HepG2 (cell line): ENCODE data around the gene MRPL58. TPM values are rescaled to one million over a fixed set of nuclear protein-coding genes. Genes with fewer than 3 reads are reported as not detected.

Source experiments
- CBFB ChIP-seq: sonication (generic); formaldehyde crosslinking; IDR thresholded peaks from 2 replicates; pipeline ENCODE4 v1.4.0; 2020; ENCODE audit warnings: missing genetic modification reagents
- HOXD1 ChIP-seq: sonication (generic); formaldehyde crosslinking; IDR thresholded peaks from 2 replicates; pipeline ENCODE4 v1.5.0; 2020; ENCODE audit warnings: missing genetic modification reagents
- KIAA2018 ChIP-seq: sonication (generic); formaldehyde crosslinking; IDR thresholded peaks from 2 replicates; pipeline ENCODE4 v1.5.0; 2020; ENCODE audit warnings: mild to moderate bottlenecking, missing genetic modification reagents, borderline replicate concordance
- RAD21 ChIP-seq: fragments of 450-650 bp; formaldehyde crosslinking; IDR thresholded peaks from 2 replicates; pipeline ENCODE4 v1.5.0; 2020; ENCODE audit warnings: mild to moderate bottlenecking
- RXRA ChIP-seq: sonication (generic); formaldehyde crosslinking; IDR thresholded peaks from 2 replicates; pipeline ENCODE4 v1.5.1; 2020; ENCODE audit warnings: missing genetic modification reagents
- SP5 ChIP-seq: IDR thresholded peaks from 2 replicates; pipeline ENCODE4 v1.6.1; 2016; ENCODE audit warnings: low read depth, borderline replicate concordance
- YY1 ChIP-seq: IDR thresholded peaks from 2 replicates; pipeline ENCODE4 v1.6.1; 2011; ENCODE audit warnings: low read length, low read depth, moderate library complexity, mild to moderate bottlenecking; ENCODE audit not compliant: insufficient read depth, insufficient replicate concordance
- ZBTB8A ChIP-seq: sonication (generic); formaldehyde crosslinking; IDR thresholded peaks from 2 replicates; pipeline ENCODE4 v1.4.0; 2020; ENCODE audit warnings: mild to moderate bottlenecking, low read depth, missing genetic modification reagents, borderline replicate concordance
- ZNF552 ChIP-seq: sonication (generic); formaldehyde crosslinking; IDR thresholded peaks from 2 replicates; pipeline ENCODE4 v1.9.0; 2022; ENCODE audit warnings: missing genetic modification reagents, mild to moderate bottlenecking, borderline replicate concordance
- ZNF773 ChIP-seq: sonication (generic); formaldehyde crosslinking; IDR thresholded peaks from 2 replicates; pipeline ENCODE4 v1.4.0; 2020; ENCODE audit warnings: missing genetic modification reagents, borderline replicate concordance
- ZNF792 ChIP-seq: IDR thresholded peaks from 2 replicates; pipeline ENCODE4 v1.6.1; 2016
- polyA plus RNA-seq, 8 experiments: library from polyadenylated mRNA; depleted of rRNA in 3 of 8; stranded (reverse) in 7 of 8; unstranded in 1 of 8; fragments of >200 nt; fragmentation: Illumina TruSeq in 4 of 8; extraction: Trizol in 4 of 8; gene quantifications; 2 replicates each; pipeline versions ENCODE4 v1.2.1 to v1.2.3, GENCODE V29; 2011 to 2016; ENCODE audit warnings: low read depth in 4 of 8, missing spikeins in 1 of 8, mixed read lengths in 1 of 8; ENCODE audit not compliant: insufficient read depth in 1 of 8
- total RNA-seq, 5 experiments: library from RNA; depleted of rRNA; stranded (reverse); fragments of >200 nt; fragmentation: Illumina TruSeq; extraction: Trizol; gene quantifications; 2 replicates each; pipeline ENCODE4 v1.2.3, GENCODE V29; 2016; ENCODE audit warnings: low read depth in 1 of 5
- TF ChIP-seq, protein P1 (sequence below): sonication (generic); formaldehyde crosslinking; IDR thresholded peaks from 2 replicates; pipeline ENCODE4 v1.5.0; 2020; ENCODE audit warnings: mild to moderate bottlenecking, missing genetic modification reagents, borderline replicate concordance
- TF ChIP-seq, protein P2 (sequence below): sonication (generic); formaldehyde crosslinking; IDR thresholded peaks from 2 replicates; pipeline ENCODE4 v1.9.0; 2021; ENCODE audit warnings: missing genetic modification reagents, borderline replicate concordance

The MRPL58 gene
- total and polyA plus RNA-seq, 2 of the 13 experiments (the other 11 are each of a cell fraction or from before 2014, with no cell fraction given): 44.9 to 68.9 TPM

DNA sequence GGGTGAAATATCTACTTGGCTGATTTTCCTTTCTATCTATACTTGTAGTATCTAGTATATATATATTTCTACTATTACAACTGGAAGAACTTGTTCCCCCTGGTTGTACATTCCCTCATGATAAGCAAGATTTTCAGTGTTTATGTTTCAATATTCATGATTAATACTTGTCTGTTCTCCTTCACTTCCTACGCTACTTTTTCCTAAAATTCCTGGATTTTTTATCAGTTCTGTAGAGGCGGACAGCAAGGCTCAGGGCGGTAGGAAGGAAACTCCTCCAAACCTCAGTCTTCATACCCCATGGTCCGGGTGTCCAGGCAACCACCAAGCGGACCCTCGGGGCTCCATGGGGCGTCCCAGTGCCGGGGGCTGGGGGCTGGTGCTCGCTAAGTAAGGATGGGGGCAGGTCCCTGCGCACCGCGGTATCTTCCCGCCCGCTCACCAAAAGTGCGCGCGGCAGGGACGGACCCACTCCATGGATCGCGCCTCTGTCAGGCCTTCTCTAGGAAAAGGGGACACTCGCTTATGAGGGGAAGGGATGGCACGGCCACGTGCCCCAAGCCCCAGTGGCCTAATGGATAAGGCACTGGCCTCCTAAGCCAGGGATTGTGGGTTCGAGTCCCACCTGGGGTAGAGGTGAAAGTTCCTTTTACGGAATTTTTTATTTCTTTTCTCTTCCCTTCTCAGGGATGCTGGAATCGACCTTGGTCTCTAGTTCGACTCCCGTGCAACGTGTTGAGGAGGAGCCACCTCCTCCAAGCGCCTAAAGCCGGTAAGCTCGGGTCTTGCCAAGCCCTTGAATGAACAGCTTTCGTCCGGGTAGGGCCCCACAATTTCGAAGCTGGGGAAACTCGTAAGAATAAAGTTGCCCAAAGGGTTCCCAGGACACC, 21.1 kb downstream of the MRPL58 start (continued):
- TF ChIP-seq, protein P1, sequence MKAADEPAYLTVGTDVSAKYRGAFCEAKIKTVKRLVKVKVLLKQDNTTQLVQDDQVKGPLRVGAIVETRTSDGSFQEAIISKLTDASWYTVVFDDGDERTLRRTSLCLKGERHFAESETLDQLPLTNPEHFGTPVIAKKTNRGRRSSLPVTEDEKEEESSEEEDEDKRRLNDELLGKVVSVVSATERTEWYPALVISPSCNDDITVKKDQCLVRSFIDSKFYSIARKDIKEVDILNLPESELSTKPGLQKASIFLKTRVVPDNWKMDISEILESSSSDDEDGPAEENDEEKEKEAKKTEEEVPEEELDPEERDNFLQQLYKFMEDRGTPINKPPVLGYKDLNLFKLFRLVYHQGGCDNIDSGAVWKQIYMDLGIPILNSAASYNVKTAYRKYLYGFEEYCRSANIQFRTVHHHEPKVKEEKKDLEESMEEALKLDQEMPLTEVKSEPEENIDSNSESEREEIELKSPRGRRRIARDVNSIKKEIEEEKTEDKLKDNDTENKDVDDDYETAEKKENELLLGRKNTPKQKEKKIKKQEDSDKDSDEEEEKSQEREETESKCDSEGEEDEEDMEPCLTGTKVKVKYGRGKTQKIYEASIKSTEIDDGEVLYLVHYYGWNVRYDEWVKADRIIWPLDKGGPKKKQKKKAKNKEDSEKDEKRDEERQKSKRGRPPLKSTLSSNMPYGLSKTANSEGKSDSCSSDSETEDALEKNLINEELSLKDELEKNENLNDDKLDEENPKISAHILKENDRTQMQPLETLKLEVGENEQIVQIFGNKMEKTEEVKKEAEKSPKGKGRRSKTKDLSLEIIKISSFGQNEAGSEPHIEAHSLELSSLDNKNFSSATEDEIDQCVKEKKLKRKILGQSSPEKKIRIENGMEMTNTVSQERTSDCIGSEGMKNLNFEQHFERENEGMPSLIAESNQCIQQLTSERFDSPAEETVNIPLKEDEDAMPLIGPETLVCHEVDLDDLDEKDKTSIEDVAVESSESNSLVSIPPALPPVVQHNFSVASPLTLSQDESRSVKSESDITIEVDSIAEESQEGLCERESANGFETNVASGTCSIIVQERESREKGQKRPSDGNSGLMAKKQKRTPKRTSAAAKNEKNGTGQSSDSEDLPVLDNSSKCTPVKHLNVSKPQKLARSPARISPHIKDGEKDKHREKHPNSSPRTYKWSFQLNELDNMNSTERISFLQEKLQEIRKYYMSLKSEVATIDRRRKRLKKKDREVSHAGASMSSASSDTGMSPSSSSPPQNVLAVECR (CRISPR knock-in tag): peak; percentile 87
- TF ChIP-seq HOXD1 (no peak), ZNF792 (CRISPR knock-in tag) (peak; percentile 89), YY1 (peak; percentile 69), SP5 (CRISPR knock-in tag) (no peak; the same call in 1 of the 2 replicates), CBFB (CRISPR knock-in tag) (peak; percentile 88; the same call in 1 of the 2 replicates), ZNF552 (CRISPR knock-in tag) (peak; percentile 53), KIAA2018 (CRISPR knock-in tag) (no peak), RAD21 (peak; percentile 41), RXRA (CRISPR knock-in tag) (peak; percentile 81; the same call in 1 of the 2 replicates), ZNF773 (CRISPR knock-in tag) (no peak; the same call in 1 of the 2 replicates), ZBTB8A (CRISPR knock-in tag) (peak; percentile 14; the same call in 1 of the 2 replicates)
- TF ChIP-seq, protein P2, sequence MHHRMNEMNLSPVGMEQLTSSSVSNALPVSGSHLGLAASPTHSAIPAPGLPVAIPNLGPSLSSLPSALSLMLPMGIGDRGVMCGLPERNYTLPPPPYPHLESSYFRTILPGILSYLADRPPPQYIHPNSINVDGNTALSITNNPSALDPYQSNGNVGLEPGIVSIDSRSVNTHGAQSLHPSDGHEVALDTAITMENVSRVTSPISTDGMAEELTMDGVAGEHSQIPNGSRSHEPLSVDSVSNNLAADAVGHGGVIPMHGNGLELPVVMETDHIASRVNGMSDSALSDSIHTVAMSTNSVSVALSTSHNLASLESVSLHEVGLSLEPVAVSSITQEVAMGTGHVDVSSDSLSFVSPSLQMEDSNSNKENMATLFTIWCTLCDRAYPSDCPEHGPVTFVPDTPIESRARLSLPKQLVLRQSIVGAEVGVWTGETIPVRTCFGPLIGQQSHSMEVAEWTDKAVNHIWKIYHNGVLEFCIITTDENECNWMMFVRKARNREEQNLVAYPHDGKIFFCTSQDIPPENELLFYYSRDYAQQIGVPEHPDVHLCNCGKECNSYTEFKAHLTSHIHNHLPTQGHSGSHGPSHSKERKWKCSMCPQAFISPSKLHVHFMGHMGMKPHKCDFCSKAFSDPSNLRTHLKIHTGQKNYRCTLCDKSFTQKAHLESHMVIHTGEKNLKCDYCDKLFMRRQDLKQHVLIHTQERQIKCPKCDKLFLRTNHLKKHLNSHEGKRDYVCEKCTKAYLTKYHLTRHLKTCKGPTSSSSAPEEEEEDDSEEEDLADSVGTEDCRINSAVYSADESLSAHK: no peak
